A549 (cell line): ENCODE measurements around the gene SLC30A7.

Source experiments
- CTCF ChIP-seq: fragments of >200 bp; sonication (Bioruptor Twin); formaldehyde crosslinking; IDR thresholded peaks from 3 replicates; pipeline ENCODE4 v1.5.1; 2016
- JUN ChIP-seq, 2 experiments: fragments of >200 bp; sonication (Bioruptor Twin); formaldehyde crosslinking; IDR thresholded peaks; 2 replicates in 1 of 2; 3 replicates in 1 of 2; pipeline ENCODE4 v1.6.1; 2016 to 2017
- POLR2A ChIP-seq: IDR thresholded peaks from 2 replicates; pipeline ENCODE4 v1.6.1; 2012; ENCODE audit warnings: mild to moderate bottlenecking, low read length

- TF ChIP-seq CTCF, result no peak
- no peak for TF ChIP-seq JUN (IDR thresholded peaks at IDR 0.05)
- no peak for TF ChIP-seq POLR2A
These were observed 45.2 kb downstream of the SLC30A7 start for GRCh38 chr1:100941098-100941527.
